Lung microvascular endothelial cell (primary cell): Measurements from ENCODE around the gene TNFRSF18. TPM values are rescaled to one million over a fixed set of nuclear protein-coding genes. Genes with fewer than 3 reads are reported as not detected.
A peak's percentile ranks its signal among the peaks of the same experiment; 100 is the strongest.
"Not testable (repeated sequence)": the region's sequence is repeated elsewhere in the genome, so short reads cannot be mapped to it uniquely, and the experiment has no call there.

Source experiments
- DNase-seq, 2 donors: peaks; one replicate each; pipeline versions ENCODE4 v3.0.0 to v3.0.0-alpha.2; 2010; ENCODE audit warnings: low read depth in 2 of 2
- total RNA-seq: library from RNA; depleted of rRNA; stranded (reverse); fragments of >200 nt; gene quantifications from 2 replicates; pipeline ENCODE4 v1.2.1, GENCODE V29; 2014

The TNFRSF18 gene
- total RNA-seq, 1 donor from 2014 or later: 0.60 TPM

- no peak for DNase-seq
Observed at GRCh38 chr1:1179346-1179982, 26.9 kb downstream of the TNFRSF18 start.

DNA sequence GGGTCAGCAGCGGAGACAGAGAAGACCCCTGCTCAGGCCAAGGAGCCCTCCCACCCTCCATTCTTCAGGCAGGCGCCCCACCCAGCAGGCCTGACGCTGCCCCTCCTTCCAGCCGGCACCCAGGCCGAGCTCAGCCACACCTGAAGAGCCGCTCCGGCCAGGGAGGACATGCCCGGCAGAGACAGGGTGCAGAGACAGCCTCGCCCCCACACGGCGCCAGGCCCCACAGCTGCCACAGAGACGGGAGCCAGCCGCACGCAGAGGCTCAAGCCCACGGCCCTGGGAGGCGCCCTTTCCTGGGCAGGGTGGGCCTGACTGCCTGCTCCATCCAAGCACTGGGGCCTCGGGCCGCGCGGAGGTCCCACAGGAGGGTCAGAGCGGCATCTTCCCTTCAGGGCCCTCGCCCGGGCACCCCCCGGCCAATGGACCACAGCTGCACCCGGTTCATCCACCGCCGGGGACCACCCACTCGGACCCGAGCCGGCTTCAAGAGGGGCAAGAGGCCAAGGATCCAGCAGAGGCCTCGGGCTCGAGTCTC lies 27.5 kb downstream of the TNFRSF18 start:
- no peak for DNase-seq

DNA sequence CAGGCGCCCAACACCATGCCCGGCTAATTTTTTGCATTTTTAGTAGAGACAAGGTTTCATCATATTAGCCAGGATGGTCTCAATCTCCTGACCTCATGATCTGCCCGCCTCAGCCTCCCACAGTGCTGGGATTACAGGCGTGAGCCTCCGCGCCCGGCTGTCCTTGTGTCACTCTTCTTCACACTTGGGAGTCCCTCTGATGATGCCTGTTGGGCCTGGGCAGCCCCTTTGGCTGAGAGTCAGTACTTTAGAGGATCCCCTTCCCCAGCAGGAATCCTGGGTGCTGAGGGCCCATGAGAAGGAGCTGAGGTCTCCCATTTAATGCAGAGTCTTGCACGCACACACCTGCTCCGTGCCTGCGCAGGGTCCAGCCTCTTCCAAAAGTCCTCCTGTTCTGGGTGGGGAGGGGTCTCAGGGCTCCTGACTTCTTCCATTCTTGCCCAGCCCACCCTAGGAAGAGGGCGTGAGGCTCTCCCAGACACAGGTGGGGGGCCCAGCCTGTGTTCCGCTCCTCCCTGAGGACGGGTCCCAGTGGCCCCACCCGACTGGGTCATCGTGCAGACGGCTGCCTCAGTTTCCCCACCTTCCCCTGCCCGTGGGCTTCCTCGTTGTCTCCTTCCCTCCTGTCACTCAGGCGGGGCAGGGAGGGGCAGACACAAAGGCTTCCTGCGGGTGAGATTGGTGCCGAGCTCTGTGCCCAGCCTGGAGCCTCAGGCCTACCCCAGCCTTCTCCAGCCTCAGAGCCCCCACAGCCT lies 28.8 kb downstream of the TNFRSF18 start:
- no peak for DNase-seq

GRCh38 chr1:1176931-1177330 lies 29.5 kb downstream of the TNFRSF18 start:
- DNase-seq: no peak

DNA sequence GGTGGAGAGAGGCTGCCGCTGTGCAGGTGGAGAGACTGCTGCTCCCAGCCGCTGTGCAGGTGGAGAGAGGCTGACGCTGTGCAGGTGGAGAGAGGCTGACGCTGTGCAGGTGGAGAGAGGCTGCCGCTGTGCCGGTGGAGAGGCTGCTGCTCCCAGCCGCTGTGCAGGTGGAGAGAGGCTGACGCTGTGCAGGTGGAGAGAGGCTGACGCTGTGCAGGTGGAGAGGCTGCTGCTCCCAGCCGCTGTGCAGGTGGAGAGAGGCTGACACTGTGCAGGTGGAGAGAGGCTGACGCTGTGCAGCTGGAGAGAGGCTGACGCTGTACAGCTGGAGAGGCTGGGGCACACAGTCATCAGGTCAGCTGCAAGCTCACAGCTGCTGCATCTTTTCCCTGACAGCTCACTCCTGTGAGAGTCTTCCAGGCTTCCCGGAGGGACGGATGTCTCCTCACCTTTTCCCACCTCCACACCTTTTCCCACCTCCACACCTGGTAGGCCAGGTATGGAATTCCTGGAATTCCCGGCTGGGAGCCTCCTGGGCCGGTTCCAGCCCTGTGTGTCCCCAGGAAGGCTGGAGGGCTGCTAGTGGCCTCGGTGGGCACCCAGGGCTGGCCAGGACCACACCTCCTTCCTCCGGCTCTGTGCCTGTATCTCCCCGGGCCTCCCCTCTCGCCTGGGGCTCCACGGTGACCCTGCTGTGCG lies 30.2 kb downstream of the TNFRSF18 start:
- not testable (repeated sequence) for DNase-seq

- DNase-seq: no peak
Observed at GRCh38 chr1:1175221-1176062, 30.9 kb downstream of the TNFRSF18 start.

DNA sequence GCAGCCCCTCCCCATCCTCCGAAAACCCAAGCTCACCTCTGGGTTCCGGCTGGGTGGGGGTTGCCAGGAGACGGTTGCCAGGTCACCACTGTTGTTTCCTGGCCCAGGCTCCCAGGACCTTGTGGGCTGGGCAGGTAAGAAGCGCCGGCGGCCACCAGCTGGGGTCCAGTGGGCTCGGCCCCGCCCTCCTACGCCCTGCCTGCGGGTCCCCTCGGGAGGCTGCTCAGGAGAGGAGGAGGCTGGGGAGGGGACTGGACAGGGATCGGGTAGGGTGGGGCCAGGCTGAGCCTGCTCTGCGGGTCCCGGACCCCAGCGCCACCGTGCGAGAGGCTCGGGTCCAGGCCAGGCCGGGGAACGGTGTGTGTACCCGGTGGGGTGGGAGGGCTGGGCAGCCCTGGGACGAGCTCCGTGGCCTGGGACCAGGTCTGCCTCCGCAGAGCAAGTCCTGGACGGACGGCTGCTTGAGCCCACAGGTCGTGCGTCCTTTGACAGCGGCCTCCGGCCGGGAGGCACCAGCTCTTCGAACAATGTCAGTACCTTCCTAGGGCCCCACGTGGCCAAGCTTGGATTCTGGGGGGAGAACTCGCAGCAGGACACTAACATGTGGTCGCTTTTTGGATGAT lies 32.5 kb downstream of the TNFRSF18 start, which contains the start of gene TTLL10:
TTLL10 (plus strand) TSS at position 88 of the 623 bp plus-strand sequence. CDS start 5,336 bp downstream, outside the sequence.
- peak in 1 of 2 donors; percentile 14 for DNase-seq

DNA sequence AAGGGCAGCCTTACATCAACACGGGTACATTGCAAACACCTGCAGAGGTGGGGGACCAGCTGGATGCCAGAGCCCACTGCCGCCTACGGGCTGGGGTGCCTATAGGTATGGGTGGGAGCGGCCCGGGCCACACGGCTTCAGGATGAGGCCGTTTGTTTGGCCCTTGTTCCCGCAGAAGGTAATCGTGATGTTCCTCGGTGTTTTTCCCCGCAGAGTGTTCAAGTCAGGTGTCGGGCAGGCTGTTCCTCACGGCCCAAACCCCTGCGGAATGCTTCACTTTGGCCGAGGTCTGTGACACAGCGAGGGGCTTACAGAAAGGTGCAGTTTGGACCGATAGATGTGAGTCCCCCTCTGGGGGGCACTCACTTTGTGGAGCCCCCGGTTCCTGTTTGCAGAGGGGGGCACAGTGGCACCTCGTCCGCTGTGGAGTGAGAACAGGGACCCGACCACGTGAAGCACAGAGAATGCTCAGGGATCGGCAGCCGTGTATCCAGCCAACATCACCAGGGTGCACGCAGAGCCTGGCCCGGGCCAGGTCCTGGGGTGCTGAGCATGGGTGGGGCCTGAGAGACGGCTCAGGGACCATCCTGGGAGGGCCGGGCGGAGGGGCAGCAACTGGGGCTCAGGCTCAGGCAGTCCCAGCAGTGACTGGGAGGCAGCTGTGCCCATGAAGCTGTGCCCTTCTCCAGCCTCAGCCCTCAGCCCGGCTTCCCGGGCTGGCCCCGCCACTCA lies 33.2 kb downstream of the TNFRSF18 start:
- no peak for DNase-seq

GRCh38 chr1:1171546-1172340 lies 34.6 kb downstream of the TNFRSF18 start:
- DNase-seq: no peak

- no peak for DNase-seq
Observed at GRCh38 chr1:1171161-1171545, 35.2 kb downstream of the TNFRSF18 start.

- DNase-seq: no peak
Observed at GRCh38 chr1:1170215-1171091, 35.9 kb downstream of the TNFRSF18 start.

DNA sequence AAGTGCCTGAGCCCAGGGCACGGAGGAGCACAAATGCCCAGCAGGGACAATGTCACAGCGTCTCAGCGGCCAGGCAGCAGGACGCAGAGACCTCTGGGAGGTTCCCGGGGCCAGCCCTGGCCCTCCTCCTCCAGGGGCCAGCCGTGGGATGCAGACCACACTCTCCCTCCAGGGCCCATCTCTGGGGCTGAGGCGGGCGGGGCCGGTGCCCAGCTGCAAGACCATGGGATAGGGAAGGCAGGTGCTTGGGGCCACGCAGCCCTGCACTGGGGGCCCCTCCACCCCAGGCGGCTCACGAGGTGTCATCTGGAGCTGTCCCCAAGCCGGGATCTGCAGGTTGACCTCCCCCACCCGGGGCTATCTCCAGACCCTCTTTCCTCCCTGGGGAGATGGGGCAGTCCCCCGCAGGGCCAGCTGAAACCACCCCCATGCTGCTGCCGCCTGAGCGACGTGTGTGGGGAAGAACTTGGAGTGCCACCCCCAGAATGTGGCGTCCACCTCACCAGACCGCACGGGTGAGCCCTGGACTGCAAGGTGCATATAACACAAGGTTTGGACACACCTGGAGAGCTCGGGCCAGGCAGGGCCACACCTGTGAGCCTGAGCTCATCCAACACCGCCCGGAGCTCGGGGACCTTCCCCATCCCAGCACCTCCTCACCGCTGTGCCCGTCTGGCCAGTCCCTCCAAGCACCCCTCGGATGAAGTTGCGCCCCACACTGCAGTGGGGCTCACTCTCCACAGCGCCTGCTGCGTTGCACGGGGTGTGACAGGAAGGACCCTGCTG lies 36.8 kb downstream of the TNFRSF18 start:
- no peak for DNase-seq

DNA sequence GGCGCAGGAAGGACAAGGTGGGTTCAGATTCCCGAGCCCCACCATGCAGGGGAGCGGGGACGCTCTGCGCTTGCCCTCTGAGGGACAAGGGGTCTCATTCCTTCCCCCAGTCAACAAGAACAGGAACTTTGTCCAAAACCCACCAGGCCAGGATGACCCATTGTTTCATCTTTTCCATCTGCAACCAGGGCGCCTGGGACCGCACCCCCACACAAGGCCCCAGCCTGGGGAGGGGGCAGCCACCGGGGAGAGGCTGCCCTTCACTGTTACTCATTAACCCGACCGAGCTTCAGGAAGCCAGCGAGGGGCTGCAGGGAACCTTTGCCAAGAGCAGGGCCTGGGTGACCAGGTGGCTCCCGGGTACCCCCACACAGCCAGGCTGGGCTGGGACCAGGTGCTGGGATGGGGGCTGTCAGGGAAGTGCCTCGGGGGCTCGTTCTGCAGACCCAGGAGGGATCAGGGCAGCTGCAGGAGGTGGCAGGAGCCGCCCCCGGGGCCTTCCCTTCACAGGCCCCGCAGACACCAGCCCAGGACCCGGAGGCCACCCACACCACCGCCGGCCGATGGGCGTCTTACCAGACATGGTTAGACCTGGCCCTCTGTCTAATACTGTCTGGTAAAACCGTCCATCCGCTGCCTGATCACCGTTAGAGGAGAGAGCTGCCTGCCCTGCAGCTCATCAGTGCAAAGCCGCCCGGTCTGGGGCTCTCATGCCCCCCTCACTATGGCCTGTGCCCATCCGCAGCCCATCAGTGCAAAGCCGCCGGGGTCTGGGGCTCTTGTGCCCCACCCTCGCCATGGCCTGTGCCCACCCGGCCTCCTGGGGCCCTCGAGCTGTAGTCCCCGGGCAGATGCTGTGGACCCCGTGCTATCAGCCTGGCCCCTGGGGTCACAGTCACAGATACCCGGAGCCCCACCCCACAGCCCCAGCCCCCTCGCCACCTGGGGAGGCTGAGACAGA lies 37.7 kb downstream of the TNFRSF18 start:
- DNase-seq: no peak

DNA sequence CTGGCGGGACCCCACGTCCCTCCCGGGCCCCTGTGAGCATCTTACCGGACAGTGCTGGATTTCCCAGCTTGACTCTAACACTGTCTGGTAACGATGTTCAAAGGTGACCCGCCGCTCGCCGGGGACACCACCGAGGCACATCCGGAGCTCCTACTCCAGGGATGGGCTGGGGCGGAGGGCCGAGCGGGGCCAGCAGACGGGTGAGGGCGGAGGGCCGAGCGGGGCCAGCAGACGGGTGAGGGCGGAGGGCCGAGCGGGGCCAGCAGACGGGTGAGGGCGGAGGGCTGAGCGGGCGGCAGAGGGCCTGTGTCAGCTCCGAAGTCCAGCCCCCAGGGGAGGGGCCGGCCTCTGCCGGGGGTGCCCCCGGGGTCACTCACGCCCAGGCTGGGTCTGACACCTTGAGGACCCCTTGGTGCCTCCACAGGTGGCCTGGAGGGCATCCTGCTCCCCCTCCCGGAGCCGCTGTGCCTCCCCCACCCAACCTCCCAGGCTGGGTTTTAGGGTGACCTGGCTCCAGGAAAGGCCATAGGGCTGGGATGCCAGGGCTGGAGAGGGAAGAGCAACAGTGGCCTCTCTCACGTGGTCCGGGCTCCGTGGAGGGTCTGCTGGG lies 38.4 kb downstream of the TNFRSF18 start:
- DNase-seq: no peak

- no peak for DNase-seq
Observed at GRCh38 chr1:1167398-1167821, 39.0 kb downstream of the TNFRSF18 start.
